Measurements from ENCODE around the gene DLGAP4. TPM values are rescaled to one million over a fixed set of nuclear protein-coding genes. Genes with fewer than 3 reads are reported as not detected.

Gene DLGAP4
- total and polyA plus RNA-seq, 7 donors = 53.5 to 151 (median 90.4) TPM

- intact Hi-C loops (cut with DNase I) = no loop called here
- no peaks in the 10 kb centered on the region for H3K36me3 ChIP-seq (ENCODE audit: insufficient read depth in 1 of 2, low read depth in 1 of 2)
- peaks cover 0 to 18% (median 0%) of the 10 kb centered on the region in 3 donors for H3K27me3 ChIP-seq (ENCODE audit: insufficient read depth in 3 of 3, low read length in 2 of 3)
- DNase-seq (no peak), ATAC-seq (peak in 1 of 4 donors; percentile 62)
- WGBS, 3 donors = 37 to 49% (median 38%) methylated on average over 4 of the region's 4 CpGs
- TF ChIP-seq CTCF (IDR thresholded peaks at IDR 0.05) = no peak
- H3K4me1 ChIP-seq = no peaks in the 10 kb centered on the region
- H3K9me3 ChIP-seq = no peaks in the 10 kb centered on the region
- H3K4me3 ChIP-seq = no peak overlapping the region
- no peak overlapping the region for H3K27ac ChIP-seq
Observed at GRCh38 chr20:36364506-36364905, 58.4 kb downstream of the DLGAP4 start.

- no peak for TF ChIP-seq CTCF (IDR thresholded peaks at IDR 0.05)
- Histone ChIP-seq H3K36me3 (ENCODE audit: insufficient read depth in 1 of 2, low read depth in 1 of 2) (no peaks in the 10 kb centered on the region), H3K27me3 (ENCODE audit: insufficient read depth in 3 of 3, low read length in 2 of 3) (peaks cover 0 to 24% (median 0%) of the 10 kb centered on the region in 3 donors), H3K9me3 (no peaks in the 10 kb centered on the region), H3K27ac (no peak overlapping the region), H3K4me1 (no peaks in the 10 kb centered on the region), H3K4me3 (no peak overlapping the region)
- WGBS, 3 donors = 73 to 77% (median 76%) methylated on average over 13 to 16 of the region's 16 CpGs
- intact Hi-C loops (cut with DNase I) = no loop called here
- ATAC-seq (no peak), DNase-seq (no peak)
Observed at GRCh38 chr20:36366623-36367369, 60.7 kb downstream of the DLGAP4 start.

GRCh38 chr20:36367370-36367745 is 61.2 kb downstream of the DLGAP4 start:
- no peak for ATAC-seq
- 87 to 100% (median 95%) methylated on average over 3 to 4 of the region's 4 CpGs for WGBS, 3 donors
- Histone ChIP-seq H3K9me3 (no peaks in the 10 kb centered on the region), H3K27ac (no peak overlapping the region), H3K36me3 (ENCODE audit: insufficient read depth in 1 of 2, low read depth in 1 of 2) (no peaks in the 10 kb centered on the region), H3K4me1 (no peaks in the 10 kb centered on the region), H3K4me3 (no peak overlapping the region), H3K27me3 (ENCODE audit: insufficient read depth in 3 of 3, low read length in 2 of 3) (peaks cover 0 to 24% (median 0%) of the 10 kb centered on the region in 3 donors)
- no peak for DNase-seq
- intact Hi-C loops (cut with DNase I) = no loop called here
- TF ChIP-seq CTCF (IDR thresholded peaks at IDR 0.05) = no peak

- H3K4me3 ChIP-seq = no peak overlapping the region
- no peak for TF ChIP-seq CTCF (IDR thresholded peaks at IDR 0.05)
- peaks cover 0 to 27% (median 0%) of the 10 kb centered on the region in 3 donors for H3K27me3 ChIP-seq (ENCODE audit: insufficient read depth in 3 of 3, low read length in 2 of 3)
- intact Hi-C loops (cut with DNase I) = no loop called here
- ATAC-seq (no peak), DNase-seq (no peak)
- H3K9me3 ChIP-seq = no peaks in the 10 kb centered on the region
- WGBS, 3 donors = 45 to 53% (median 48%) methylated on average over 12 of the region's 12 CpGs
- no peaks in the 10 kb centered on the region for H3K36me3 ChIP-seq (ENCODE audit: insufficient read depth in 1 of 2, low read depth in 1 of 2)
- H3K4me1 ChIP-seq = no peaks in the 10 kb centered on the region
- H3K27ac ChIP-seq = no peak overlapping the region
Observed at GRCh38 chr20:36367907-36368799, 62.0 kb downstream of the DLGAP4 start.

All from psoas muscle (tissue), 8 donors.